SK-N-SH (cell line): ENCODE results near the gene SLFNL1. TPM values are rescaled to one million over a fixed set of nuclear protein-coding genes. Genes with fewer than 3 reads are reported as not detected.

Experiments
- CTCF ChIA-PET: fragments of 300-600, 350-600 bp; formaldehyde crosslinking; extraction: SDS; loops from one replicate; lab custom pipeline; 2021; lab: Yijun Ruan, JAX
- POLR2A ChIA-PET: fragments of 350-600 bp; sonication (Branson Sonifier 250); formaldehyde crosslinking; extraction: SDS; loops from one replicate; lab custom pipeline; 2020; ENCODE audit warnings: antibody characterized with exemption, inconsistent platforms; lab: Yijun Ruan, JAX
- DNase-seq: peaks from one replicate; pipeline ENCODE4 v3.0.0; 2012
- H2AFZ ChIP-seq: fragments of 200-600 bp; sonication (generic); 2 replicates; pipeline ENCODE4 v1.8.1; 2016; ENCODE audit warnings: antibody characterized with exemption, mild to moderate bottlenecking, low read depth
- H3F3A ChIP-seq: fragments of 200-600 bp; sonication (generic); replicated peaks from 2 replicates; pipeline ENCODE3; 2016; ENCODE audit warnings: antibody characterized with exemption, mild to moderate bottlenecking; ENCODE audit not compliant: insufficient read depth
- H3K27ac ChIP-seq, 2 experiments: fragments of 200-500 bp in 1 of 2; fragments of 200-600 bp in 1 of 2; sonication (Bioruptor generic) in 1 of 2; sonication (generic), shearing (Covaris generic) in 1 of 2; 2 replicates each; pipeline versions ENCODE4 v1.5.1 to v1.6.1; 2014 to 2016; ENCODE audit warnings: low read depth in 2 of 2, inconsistent platforms in 1 of 2, low read length in 1 of 2, mild to moderate bottlenecking in 1 of 2, mixed read lengths in 1 of 2
- H3K27me3 ChIP-seq: fragments of 200-600 bp; sonication (generic), shearing (Covaris generic); 2 replicates; pipeline ENCODE4 v1.6.1; 2016; ENCODE audit warnings: mixed run types; ENCODE audit not compliant: insufficient read depth
- H3K36me3 ChIP-seq, 2 experiments: fragments of 200-500 bp in 1 of 2; fragments of 200-600 bp in 1 of 2; sonication (Bioruptor generic) in 1 of 2; sonication (generic) in 1 of 2; replicated peaks in 1 of 2; 2 replicates each; pipeline versions ENCODE3 to v1.5.1; 2014 to 2016; ENCODE audit warnings: low read length in 1 of 2, mild to moderate bottlenecking in 1 of 2; ENCODE audit not compliant: insufficient read depth in 2 of 2, control insufficient read depth in 1 of 2
- H3K4me1 ChIP-seq, 2 experiments: fragments of 200-500 bp in 1 of 2; fragments of 200-600 bp in 1 of 2; sonication (Bioruptor generic) in 1 of 2; sonication (generic), shearing (Covaris generic) in 1 of 2; 2 replicates each; pipeline versions ENCODE4 v1.5.1 to v1.6.1; 2014 to 2016; ENCODE audit warnings: low read depth in 1 of 2, low read length in 1 of 2, mixed run types in 1 of 2; ENCODE audit not compliant: insufficient read depth in 2 of 2, control insufficient read depth in 1 of 2
- H3K4me2 ChIP-seq: fragments of 200-600 bp; sonication (generic), shearing (Covaris generic); 2 replicates; pipeline ENCODE4 v1.6.1; 2017; ENCODE audit warnings: mixed run types
- H3K4me3 ChIP-seq, 2 experiments: fragments of 200-500 bp in 1 of 2; fragments of 200-600 bp in 1 of 2; sonication (Bioruptor generic) in 1 of 2; sonication (generic), shearing (Covaris generic) in 1 of 2; 2 replicates each; pipeline versions ENCODE4 v1.5.1 to v1.8.1; 2014 to 2016; ENCODE audit warnings: low read depth in 2 of 2, inconsistent platforms in 1 of 2, low read length in 1 of 2, mild to moderate bottlenecking in 1 of 2, mixed read lengths in 1 of 2, moderate library complexity in 1 of 2
- H3K79me2 ChIP-seq: fragments of 200-600 bp; sonication (generic); 2 replicates; pipeline ENCODE4 v1.8.1; 2017; ENCODE audit warnings: mild to moderate bottlenecking; ENCODE audit not compliant: insufficient read depth
- H3K9ac ChIP-seq: fragments of 200-600 bp; sonication (generic); 2 replicates; pipeline ENCODE4 v1.6.1; 2017; ENCODE audit warnings: mixed run types
- H3K9me2 ChIP-seq: fragments of 200-600 bp; sonication (generic); 2 replicates; pipeline ENCODE4 v1.6.1; 2017; ENCODE audit warnings: mixed run types
- H3K9me3 ChIP-seq: fragments of 200-600 bp; sonication (generic); 2 replicates; pipeline ENCODE4 v1.6.1; 2017; ENCODE audit warnings: mixed run types, mild to moderate bottlenecking, moderate library complexity
- H4K20me1 ChIP-seq: fragments of 200-600 bp; sonication (generic); 2 replicates; pipeline ENCODE4 v1.6.1; 2017; ENCODE audit warnings: mild to moderate bottlenecking, mixed run types; ENCODE audit not compliant: insufficient read depth
- CTCF ChIP-seq: fragments of 200-600 bp; sonication (generic); IDR thresholded peaks from 2 replicates; pipeline ENCODE4 v1.6.1; 2017; ENCODE audit warnings: antibody characterized with exemption, mild to moderate bottlenecking, moderate library complexity
- EP300 ChIP-seq, 2 experiments: IDR thresholded peaks; 2 replicates each; pipeline versions ENCODE4 v1.4.0 to v1.6.1; 2012; ENCODE audit warnings: borderline replicate concordance in 1 of 2, low read depth in 1 of 2, low read length in 1 of 2
- FOXM1 ChIP-seq: IDR thresholded peaks from 2 replicates; pipeline ENCODE4 v1.4.0; 2012; ENCODE audit warnings: low read depth, mild to moderate bottlenecking
- MAX ChIP-seq: IDR thresholded peaks from 2 replicates; pipeline ENCODE4 v1.4.0; 2012; ENCODE audit warnings: low read depth
- MEF2A ChIP-seq: IDR thresholded peaks from 2 replicates; pipeline ENCODE4 v1.4.0; 2012; ENCODE audit warnings: low read depth, borderline replicate concordance
- NRF1 ChIP-seq: IDR thresholded peaks from 2 replicates; pipeline ENCODE4 v1.6.1; 2012; ENCODE audit warnings: low read depth, mild to moderate bottlenecking, low read length
- POLR2AphosphoS5 ChIP-seq: IDR thresholded peaks from 2 replicates; pipeline ENCODE4 v1.6.1; 2012; ENCODE audit warnings: low read depth, low read length
- RFX5 ChIP-seq: IDR thresholded peaks from 2 replicates; pipeline ENCODE4 v1.6.1; 2012; ENCODE audit warnings: mild to moderate bottlenecking, improper control_type of control experiment, low read length
- RXRA ChIP-seq: IDR thresholded peaks from 2 replicates; pipeline ENCODE4 v1.4.0; 2012; ENCODE audit warnings: low read depth, mild to moderate bottlenecking, borderline replicate concordance
- TEAD4 ChIP-seq: IDR thresholded peaks from 2 replicates; pipeline ENCODE4 v1.4.0; 2012; ENCODE audit warnings: mild to moderate bottlenecking, borderline replicate concordance; ENCODE audit not compliant: insufficient read depth
- ZBTB33 ChIP-seq: IDR thresholded peaks from 2 replicates; pipeline ENCODE4 v1.4.0; 2012; ENCODE audit warnings: low read depth, borderline replicate concordance
- WGBS: methylation state at CpG from one replicate; pipeline ENCODE4 v1.1.6; 2017; ENCODE audit warnings: low lambda C conversion rate; 5-methylcytosine and 5-hydroxymethylcytosine counted together
- polyA plus RNA-seq, 3 experiments: library from polyadenylated mRNA; depleted of rRNA; stranded (reverse); fragments of >200 nt; gene quantifications; 2 replicates each; pipeline ENCODE4 v1.2.3, GENCODE V29; 2012

Gene SLFNL1
- polyA plus RNA-seq, 1 of the 3 experiments (the other 2 are of a cell fraction), result 0.26 TPM

- H2AFZ ChIP-seq, result no peak overlapping the region
- H3K4me2 ChIP-seq, result no peak overlapping the region
- CTCF ChIA-PET, result interaction anchor here (1.6 kb wide), 1 partner anchor 10 kb away, joined by 6 read pairs; no protein-coding TSS in a partner anchor
- H3K79me2 ChIP-seq, result no peaks in the 10 kb centered on the region
- H3K4me3 ChIP-seq, result no peak overlapping the region
- H4K20me1 ChIP-seq, result no peaks in the 10 kb centered on the region
- peaks cover 33 to 62% of the 10 kb centered on the region in 2 experiments for H3K36me3 ChIP-seq
- H3K9me2 ChIP-seq, result no peaks in the 10 kb centered on the region
- peaks cover 3% of the 10 kb centered on the region for H3F3A ChIP-seq
- no peaks in the 10 kb centered on the region for H3K4me1 ChIP-seq
- no peaks in the 10 kb centered on the region for H3K27me3 ChIP-seq
- no peaks in the 10 kb centered on the region for H3K9me3 ChIP-seq
- no peak overlapping the region for H3K9ac ChIP-seq
- POLR2A ChIA-PET, result no interaction called here
- no peak for TF ChIP-seq MEF2A
- no peak for TF ChIP-seq NRF1
- no peak for TF ChIP-seq RFX5
- TF ChIP-seq EP300 (IDR thresholded peaks at IDR 0.05; ENCODE audit: borderline replicate concordance in 1 of 2, low read depth in 1 of 2, low read length in 1 of 2), result no peak
- no peak for TF ChIP-seq POLR2AphosphoS5
- DNase-seq, result no peak
- H3K27ac ChIP-seq, result no peak overlapping the region
- 83% methylated on average over 8 of the region's 8 CpGs for WGBS
These were observed 6.7 kb downstream of the SLFNL1 start for GRCh38 chr1:41014871-41015270.

- DNase-seq, result no peak
- H3K79me2 ChIP-seq, result no peaks in the 10 kb centered on the region
- H3K27ac ChIP-seq, result no peak overlapping the region; a peak in 1 of 4 replicates
- peaks cover 3% of the 10 kb centered on the region for H3F3A ChIP-seq
- H3K9me3 ChIP-seq, result no peaks in the 10 kb centered on the region
- POLR2A ChIA-PET, result no interaction called here
- no peaks in the 10 kb centered on the region for H3K27me3 ChIP-seq
- H2AFZ ChIP-seq, result no peak overlapping the region
- H3K4me2 ChIP-seq, result no peak overlapping the region
- TF ChIP-seq CTCF (no peak), MEF2A (no peak), TEAD4 (no peak), ZBTB33 (no peak), RXRA (no peak), FOXM1 (no peak), NRF1 (no peak), MAX (no peak)
- no peaks in the 10 kb centered on the region for H4K20me1 ChIP-seq
- H3K4me3 ChIP-seq, result no peak overlapping the region
- no peak overlapping the region for H3K9ac ChIP-seq
- no peaks in the 10 kb centered on the region for H3K4me1 ChIP-seq
- CTCF ChIA-PET, result interaction anchor here (0.6 kb wide), 1 partner anchor 339 kb away, joined by 3 read pairs; no protein-coding TSS in a partner anchor
- no peaks in the 10 kb centered on the region for H3K9me2 ChIP-seq
- WGBS, result 96% methylated on average over 6 of the region's 7 CpGs
- peaks cover 44 to 73% of the 10 kb centered on the region in 2 experiments for H3K36me3 ChIP-seq
These were observed 7.7 kb downstream of the SLFNL1 start for GRCh38 chr1:41013796-41014195.
